Astrocyte (in vitro differentiated cells and primary cell): ENCODE measurements around the gene CTBP2. TPM values are rescaled to one million over a fixed set of nuclear protein-coding genes. Genes with fewer than 3 reads are reported as not detected.

Experiments used
- DNase-seq: peaks from one replicate; pipeline ENCODE4 v3.0.0-alpha.2; 2010; ENCODE audit warnings: low read depth
- FAIRE-seq: peaks from 2 replicates; lab custom pipeline; 2011; peaks lifted over from hg19 to GRCh38; lab: Jason Lieb, UNC
- H2AFZ ChIP-seq: 2 replicates; pipeline ENCODE4 v1.6.0; 2012; ENCODE audit warnings: low read depth, low read length, inconsistent platforms
- H3K27ac ChIP-seq: 2 replicates; pipeline ENCODE4 v1.5.1; 2011; ENCODE audit warnings: low read depth, low read length, inconsistent platforms
- H3K27me3 ChIP-seq: 2 replicates; pipeline ENCODE4 v1.6.0; 2011; ENCODE audit warnings: low read length, inconsistent platforms; ENCODE audit not compliant: insufficient read depth
- H3K36me3 ChIP-seq: 2 replicates; pipeline ENCODE4 v1.5.1; 2011; ENCODE audit warnings: low read length, inconsistent platforms; ENCODE audit not compliant: insufficient read depth
- H3K4me1 ChIP-seq: 2 replicates; pipeline ENCODE4 v1.5.1; 2011; ENCODE audit warnings: low read length, inconsistent platforms; ENCODE audit not compliant: insufficient read depth
- H3K4me2 ChIP-seq: 2 replicates; pipeline ENCODE4 v1.6.0; 2012; ENCODE audit warnings: low read length, inconsistent platforms
- H3K4me3 ChIP-seq: 2 replicates; pipeline ENCODE4 v1.5.1; 2011; ENCODE audit warnings: low read depth, mild to moderate bottlenecking, low read length, inconsistent platforms; ENCODE audit not compliant: insufficient read depth
- H3K79me2 ChIP-seq: 2 replicates; pipeline ENCODE4 v1.6.0; 2012; ENCODE audit warnings: mild to moderate bottlenecking, low read length, inconsistent platforms; ENCODE audit not compliant: insufficient read depth
- H3K9ac ChIP-seq: 2 replicates; pipeline ENCODE4 v1.6.0; 2012; ENCODE audit warnings: mild to moderate bottlenecking, low read length, inconsistent platforms
- H3K9me3 ChIP-seq: 2 replicates; pipeline ENCODE4 v1.5.1; 2012; ENCODE audit warnings: low read depth, mild to moderate bottlenecking, low read length, inconsistent platforms; ENCODE audit not compliant: insufficient read depth
- H4K20me1 ChIP-seq: 2 replicates; pipeline ENCODE4 v1.6.0; 2012; ENCODE audit warnings: low read length, inconsistent platforms; ENCODE audit not compliant: insufficient read depth
- H3K27ac Mint-ChIP-seq: one replicate; pipeline ENCODE4 v1.8.0; 2021; ENCODE audit warnings: mild to moderate bottlenecking, mixed read lengths; ENCODE audit not compliant: unreplicated experiment
- H3K27me3 Mint-ChIP-seq: one replicate; pipeline ENCODE4 v1.8.0; 2021; ENCODE audit warnings: low read depth, mixed read lengths; ENCODE audit not compliant: unreplicated experiment
- H3K36me3 Mint-ChIP-seq: one replicate; pipeline ENCODE4 v1.8.0; 2021; ENCODE audit warnings: low read depth, mixed read lengths; ENCODE audit not compliant: unreplicated experiment
- H3K4me1 Mint-ChIP-seq: one replicate; pipeline ENCODE4 v1.8.0; 2021; ENCODE audit warnings: low read depth, mixed read lengths; ENCODE audit not compliant: unreplicated experiment
- H3K4me3 Mint-ChIP-seq: one replicate; pipeline ENCODE4 v1.8.0; 2021; ENCODE audit warnings: mild to moderate bottlenecking, moderate library complexity, mixed read lengths; ENCODE audit not compliant: unreplicated experiment
- H3K9me3 Mint-ChIP-seq: one replicate; pipeline ENCODE4 v1.8.0; 2021; ENCODE audit warnings: mild to moderate bottlenecking, mixed read lengths; ENCODE audit not compliant: unreplicated experiment
- CTCF ChIP-seq: IDR thresholded peaks from 2 replicates; pipeline ENCODE4 v1.5.1; 2011; ENCODE audit warnings: low read depth, mild to moderate bottlenecking, inconsistent platforms, low read length, moderate library complexity; ENCODE audit not compliant: insufficient read depth
- EZH2 ChIP-seq: IDR thresholded peaks from 2 replicates; pipeline ENCODE4 v1.6.1; 2012; ENCODE audit warnings: mild to moderate bottlenecking, low read length, inconsistent platforms; ENCODE audit not compliant: insufficient read depth
- total RNA-seq: library from RNA; stranded (reverse); gene quantifications from 2 replicates; pipeline ENCODE4 v1.2.1, GENCODE V29; 2021

CTBP2 gene
- total RNA-seq, 1 donor from 2014 or later = 109 TPM

GRCh38 chr10:125023255-125023654 lies 137.1 kb downstream of the CTBP2 start:
- Histone ChIP-seq H2AFZ (no peak overlapping the region), H3K36me3 (no peaks in the 10 kb centered on the region), H3K9me3 (no peaks in the 10 kb centered on the region), H3K79me2 (peaks cover 85% of the 10 kb centered on the region), H3K27ac (no peak overlapping the region), H3K9ac (no peak overlapping the region), H3K27me3 (no peaks in the 10 kb centered on the region), H4K20me1 (peaks cover 93% of the 10 kb centered on the region), H3K4me1 (peaks cover 2% of the 10 kb centered on the region), H3K4me3 (no peak overlapping the region), H3K4me2 (no peak overlapping the region)
- Mint-ChIP-seq H3K27me3 (no peaks in the 10 kb centered on the region), H3K4me3 (no peak overlapping the region), H3K36me3 (peaks cover 21% of the 10 kb centered on the region), H3K4me1 (peaks cover 5% of the 10 kb centered on the region), H3K9me3 (peaks cover 1% of the 10 kb centered on the region), H3K27ac (no peak overlapping the region)
- no peak for DNase-seq
- FAIRE-seq = no peak
- TF ChIP-seq CTCF = no peak
- TF ChIP-seq EZH2 = no peak

- TF ChIP-seq CTCF (no peak), EZH2 (no peak)
- Histone ChIP-seq H3K4me3 (no peak overlapping the region), H3K27me3 (no peaks in the 10 kb centered on the region), H2AFZ (no peak overlapping the region), H3K4me1 (no peaks in the 10 kb centered on the region), H3K36me3 (no peaks in the 10 kb centered on the region), H3K9me3 (no peaks in the 10 kb centered on the region), H3K79me2 (peaks cover 83% of the 10 kb centered on the region), H3K27ac (no peak overlapping the region), H3K9ac (no peak overlapping the region), H3K4me2 (no peak overlapping the region), H4K20me1 (peaks cover 93% of the 10 kb centered on the region)
- FAIRE-seq (no peak), DNase-seq (no peak)
- no peaks in the 10 kb centered on the region for H3K27me3 Mint-ChIP-seq
- H3K27ac Mint-ChIP-seq = no peak overlapping the region
- peaks cover 1% of the 10 kb centered on the region for H3K9me3 Mint-ChIP-seq
- H3K4me1 Mint-ChIP-seq = no peaks in the 10 kb centered on the region
- H3K4me3 Mint-ChIP-seq = no peak overlapping the region
- peaks cover 21% of the 10 kb centered on the region for H3K36me3 Mint-ChIP-seq
Measured at GRCh38 chr10:125022671-125023070, 137.7 kb downstream of the CTBP2 start.

- Mint-ChIP-seq H3K27ac (peak overlapping the region; percentile 30), H3K36me3 (peaks cover 29% of the 10 kb centered on the region), H3K4me1 (no peaks in the 10 kb centered on the region), H3K27me3 (no peaks in the 10 kb centered on the region), H3K4me3 (no peak overlapping the region), H3K9me3 (peaks cover 1% of the 10 kb centered on the region)
- DNase-seq (no peak), FAIRE-seq (no peak)
- peaks cover 93% of the 10 kb centered on the region for H4K20me1 ChIP-seq
- no peak overlapping the region for H3K4me3 ChIP-seq
- H3K4me1 ChIP-seq = no peaks in the 10 kb centered on the region
- no peak overlapping the region for H3K4me2 ChIP-seq
- no peak overlapping the region for H3K9ac ChIP-seq
- no peak overlapping the region for H3K27ac ChIP-seq
- H3K27me3 ChIP-seq = no peaks in the 10 kb centered on the region
- H2AFZ ChIP-seq = no peak overlapping the region
- TF ChIP-seq CTCF (no peak), EZH2 (no peak)
- H3K79me2 ChIP-seq = peaks cover 84% of the 10 kb centered on the region
- no peaks in the 10 kb centered on the region for H3K36me3 ChIP-seq
- H3K9me3 ChIP-seq = no peaks in the 10 kb centered on the region
Measured at GRCh38 chr10:125021686-125022344, 138.5 kb downstream of the CTBP2 start.
